ENCODE data around the gene SCG5.

SCG5 gene

GRCh38 chr15:32652178-32652577 is 10.7 kb downstream of the SCG5 start:
- no peak for TF ChIP-seq CTCF (IDR thresholded peaks at IDR 0.05; ENCODE audit: borderline replicate concordance, control extremely low read depth, extremely low read depth, insufficient read depth, missing control alignments)
- in situ Hi-C loops (cut with MboI; ENCODE audit: low sequenced_read_pairs, unreplicated experiment) = loop anchor here (25.0 kb wide), 1 partner anchor 335 kb away; no protein-coding TSS in a partner anchor
- DNase-seq (ENCODE audit: low spot score) = no peak

- TF ChIP-seq CTCF (IDR thresholded peaks at IDR 0.05; ENCODE audit: borderline replicate concordance, control extremely low read depth, extremely low read depth, insufficient read depth, missing control alignments) = no peak
- DNase-seq (ENCODE audit: low spot score) = no peak
- in situ Hi-C loops (cut with MboI; ENCODE audit: low sequenced_read_pairs, unreplicated experiment) = loop anchor here (25.0 kb wide), 1 partner anchor 331 kb away; no protein-coding TSS in a partner anchor
These were observed 14.6 kb downstream of the SCG5 start for GRCh38 chr15:32656091-32656490.

- no peak for DNase-seq (ENCODE audit: low spot score)
- no peak for TF ChIP-seq CTCF (IDR thresholded peaks at IDR 0.05; ENCODE audit: borderline replicate concordance, control extremely low read depth, extremely low read depth, insufficient read depth, missing control alignments)
- in situ Hi-C loops (cut with MboI; ENCODE audit: low sequenced_read_pairs, unreplicated experiment) = loop anchor here (25.0 kb wide), 1 partner anchor 331 kb away; no protein-coding TSS in a partner anchor
These were observed 15.0 kb downstream of the SCG5 start for GRCh38 chr15:32656496-32656895.

- DNase-seq (ENCODE audit: low spot score) = peak; percentile 44
- in situ Hi-C loops (cut with MboI; ENCODE audit: low sequenced_read_pairs, unreplicated experiment) = loop anchor here (25.0 kb wide), 1 partner anchor 330 kb away; no protein-coding TSS in a partner anchor
- no peak for TF ChIP-seq CTCF (IDR thresholded peaks at IDR 0.05; ENCODE audit: borderline replicate concordance, control extremely low read depth, extremely low read depth, insufficient read depth, missing control alignments)
These were observed 15.8 kb downstream of the SCG5 start for GRCh38 chr15:32657198-32657883.

GRCh38 chr15:32657941-32658340 is 16.4 kb downstream of the SCG5 start:
- DNase-seq (ENCODE audit: low spot score) = no peak
- no peak for TF ChIP-seq CTCF (IDR thresholded peaks at IDR 0.05; ENCODE audit: borderline replicate concordance, control extremely low read depth, extremely low read depth, insufficient read depth, missing control alignments)
- in situ Hi-C loops (cut with MboI; ENCODE audit: low sequenced_read_pairs, unreplicated experiment) = loop anchor here (25.0 kb wide), 1 partner anchor 329 kb away; no protein-coding TSS in a partner anchor

- in situ Hi-C loops (cut with MboI; ENCODE audit: low sequenced_read_pairs, unreplicated experiment) = loop anchor here (25.0 kb wide), 1 partner anchor 328 kb away; no protein-coding TSS in a partner anchor
- no peak for TF ChIP-seq CTCF (IDR thresholded peaks at IDR 0.05; ENCODE audit: borderline replicate concordance, control extremely low read depth, extremely low read depth, insufficient read depth, missing control alignments)
- no peak for DNase-seq (ENCODE audit: low spot score)
These were observed 18.0 kb downstream of the SCG5 start for GRCh38 chr15:32659340-32660155.
